ENCODE data around the gene ABI3.
"Not testable (repeated sequence)": the region's sequence is repeated elsewhere in the genome, so short reads cannot be mapped to it uniquely, and the experiment has no call there.

The ABI3 gene

DNA sequence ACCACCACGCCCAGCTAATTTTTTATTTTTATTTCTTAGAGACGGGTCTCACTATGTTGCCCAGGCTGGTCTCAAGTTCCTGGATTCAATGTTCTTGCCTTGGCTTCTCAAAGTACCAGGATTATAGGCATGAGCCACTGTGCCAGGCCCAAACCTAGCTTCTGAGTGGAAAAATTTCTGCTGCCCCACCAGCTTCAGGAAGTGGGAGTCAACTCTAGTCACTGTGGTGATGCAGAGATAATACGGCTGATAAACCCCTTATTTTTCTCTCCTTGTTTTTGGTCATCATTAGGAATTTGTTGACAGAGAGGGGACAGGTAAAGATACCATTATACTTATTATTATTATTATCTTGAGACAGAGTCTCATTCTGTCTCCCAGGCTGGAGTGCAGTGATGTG lies 47.9 kb downstream of the ABI3 start:
- DNase-seq, result no peak

DNA sequence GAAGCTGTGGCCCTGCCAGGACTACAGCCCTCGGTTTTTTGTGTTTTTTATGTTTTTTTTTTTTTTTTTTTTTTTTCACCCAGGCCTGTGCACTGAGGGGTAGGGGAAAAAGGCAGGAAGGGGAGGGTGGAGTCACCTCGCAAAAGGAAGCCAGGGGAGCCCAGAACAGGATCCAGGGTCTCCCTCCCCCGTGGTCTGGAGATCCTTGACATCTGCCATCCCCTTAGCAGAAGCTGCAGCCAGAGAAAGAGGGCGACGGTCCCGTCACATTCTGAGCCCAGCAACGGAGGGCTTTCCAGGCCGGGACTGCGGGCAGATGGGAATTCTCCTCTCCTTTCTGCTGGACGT lies 49.1 kb downstream of the ABI3 start:
- DNase-seq, result no peak

DNA sequence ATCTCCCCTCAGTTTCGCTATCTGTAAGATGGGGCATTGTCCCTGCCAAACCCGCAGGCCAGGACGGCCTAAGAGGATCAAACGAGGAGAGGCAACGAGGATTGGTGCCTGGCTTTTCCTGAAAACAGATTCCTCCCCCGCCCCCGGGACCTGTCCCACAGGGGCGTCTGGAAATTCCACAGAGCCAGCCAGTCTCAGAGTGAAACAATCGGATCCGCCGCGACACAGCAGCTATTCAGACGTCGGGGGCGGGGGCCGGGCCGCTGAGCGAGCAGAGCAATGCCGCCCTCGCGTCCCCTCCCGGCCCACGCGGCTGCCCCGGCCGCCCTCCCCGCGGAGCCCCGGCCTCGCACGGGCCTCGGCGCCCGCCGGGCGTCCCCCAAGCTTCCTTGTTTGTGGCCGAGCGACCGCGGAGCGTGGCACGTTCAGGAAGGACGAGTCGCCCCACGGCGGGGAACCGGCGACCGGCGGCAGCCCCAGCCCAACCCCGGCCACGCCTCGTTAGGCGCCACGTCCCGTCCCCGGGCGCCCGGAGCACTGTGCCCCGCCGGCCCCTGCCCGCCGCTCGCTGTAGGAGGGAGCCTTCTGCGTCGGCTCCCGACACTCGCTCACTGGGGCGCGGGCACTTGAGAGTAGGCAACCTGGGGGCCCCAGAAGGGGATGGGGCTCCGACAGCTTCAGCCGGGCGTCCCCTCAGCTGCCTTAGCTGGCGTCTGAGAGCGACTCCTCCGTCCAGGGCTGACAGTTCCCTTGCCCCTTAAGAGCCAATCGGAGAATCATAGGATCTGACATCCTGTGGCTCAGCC lies 49.7 kb downstream of the ABI3 start:
- no peak for DNase-seq

DNA sequence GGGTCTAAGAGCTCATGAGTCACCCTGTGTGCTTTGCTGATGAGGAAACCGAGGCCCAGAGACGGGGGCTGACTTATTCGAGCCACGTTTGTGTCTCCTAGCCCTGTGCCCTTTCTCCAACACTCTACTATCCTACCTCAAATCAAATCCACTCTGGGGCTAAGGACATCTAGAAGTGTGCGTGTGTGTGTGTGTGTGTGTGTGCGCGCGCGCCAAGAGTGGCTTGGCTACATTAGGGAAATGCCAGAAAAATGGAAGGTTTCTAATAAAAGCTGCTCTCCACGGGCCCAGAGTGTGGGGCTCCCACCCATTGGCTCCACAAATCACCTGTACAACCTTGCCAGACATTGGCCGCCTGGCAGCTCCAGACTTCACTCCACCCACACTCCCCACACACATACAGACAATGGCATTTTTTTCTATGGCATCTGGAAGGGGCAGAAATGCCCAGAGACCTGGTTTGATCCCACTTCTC lies 50.3 kb downstream of the ABI3 start:
- DNase-seq, result no peak

DNA sequence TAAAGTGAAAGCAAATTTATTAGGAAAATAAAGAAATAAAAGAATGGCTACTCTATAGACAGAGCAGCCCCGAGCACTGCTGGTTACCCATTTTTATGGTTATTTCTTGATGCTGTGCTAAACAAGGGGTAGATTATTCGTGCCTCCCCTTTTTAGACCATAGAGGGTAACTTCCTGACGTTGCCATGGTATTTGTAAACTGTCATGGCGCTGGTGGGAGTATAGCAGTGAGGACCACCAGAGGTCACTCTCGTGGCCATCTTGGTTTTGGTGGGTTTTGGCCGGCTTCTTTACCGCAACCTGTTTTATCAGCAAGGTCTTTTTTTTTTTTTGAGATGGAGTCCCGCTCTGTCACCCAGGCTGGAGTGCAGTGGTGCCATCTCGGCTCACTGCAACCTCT lies 51.0 kb downstream of the ABI3 start:
- not testable (repeated sequence) for DNase-seq

DNA sequence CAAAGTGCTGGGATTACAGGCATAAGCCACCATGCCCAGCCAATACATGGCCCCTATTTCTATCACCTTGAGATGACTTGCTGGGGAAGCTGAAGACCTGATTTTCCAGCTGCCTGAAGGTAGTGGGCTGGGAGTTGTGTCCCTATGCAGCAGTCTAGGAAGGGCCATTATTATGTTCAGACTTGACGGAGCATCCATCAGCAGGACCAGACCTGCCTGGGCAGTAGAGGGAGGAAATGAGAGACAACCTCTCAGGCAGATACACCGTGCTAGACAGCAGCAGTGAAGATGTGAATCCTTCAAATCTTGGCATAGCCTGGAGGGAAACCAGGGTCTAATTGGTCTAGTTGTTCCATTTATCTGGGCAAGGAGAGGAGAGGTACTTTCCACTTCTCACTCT lies 55.7 kb downstream of the ABI3 start:
- DNase-seq, result no peak

DNA sequence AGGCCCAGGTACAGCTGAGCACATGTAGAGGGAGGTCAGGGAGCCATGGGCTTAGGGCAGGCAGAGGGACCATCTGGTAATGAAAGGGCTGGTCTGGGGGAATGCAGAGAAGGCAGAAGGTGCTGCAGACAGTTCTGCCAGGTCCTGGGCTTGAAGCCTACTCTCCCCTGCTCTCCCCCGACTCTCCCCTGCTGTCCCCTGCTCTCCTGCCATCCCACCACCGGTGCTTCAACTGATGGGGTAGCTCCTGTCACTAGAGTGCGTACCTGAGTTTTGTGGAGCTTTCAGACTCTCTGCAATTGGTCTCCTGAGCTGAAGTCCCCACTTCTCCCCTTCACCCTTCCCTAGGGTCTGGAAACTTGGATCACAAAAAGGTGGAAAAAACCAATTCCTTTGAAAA lies 57.4 kb downstream of the ABI3 start:
- DNase-seq, result no peak

DNA sequence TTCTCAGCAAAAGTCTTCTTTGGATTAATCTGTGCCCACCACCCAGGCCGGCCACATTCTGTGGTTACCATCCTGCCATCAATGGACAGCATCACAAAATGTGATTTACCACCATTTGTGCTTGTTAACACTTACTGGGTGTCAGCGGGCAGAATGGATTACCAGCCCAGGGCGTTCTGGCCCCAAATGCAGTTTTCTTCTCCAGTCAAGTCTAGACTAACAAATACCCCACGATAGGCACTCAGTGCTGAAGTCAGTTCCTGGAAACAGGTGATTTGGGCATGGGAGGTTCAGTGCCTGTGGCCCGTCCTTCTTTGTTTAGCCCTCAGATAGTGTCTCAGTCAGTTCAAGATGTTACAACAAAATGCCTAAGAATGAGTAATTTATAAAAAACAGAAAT lies 58.8 kb downstream of the ABI3 start:
- no peak for DNase-seq
